Measurements from ENCODE around the gene GOLGA7B.

Gene GOLGA7B

DNA sequence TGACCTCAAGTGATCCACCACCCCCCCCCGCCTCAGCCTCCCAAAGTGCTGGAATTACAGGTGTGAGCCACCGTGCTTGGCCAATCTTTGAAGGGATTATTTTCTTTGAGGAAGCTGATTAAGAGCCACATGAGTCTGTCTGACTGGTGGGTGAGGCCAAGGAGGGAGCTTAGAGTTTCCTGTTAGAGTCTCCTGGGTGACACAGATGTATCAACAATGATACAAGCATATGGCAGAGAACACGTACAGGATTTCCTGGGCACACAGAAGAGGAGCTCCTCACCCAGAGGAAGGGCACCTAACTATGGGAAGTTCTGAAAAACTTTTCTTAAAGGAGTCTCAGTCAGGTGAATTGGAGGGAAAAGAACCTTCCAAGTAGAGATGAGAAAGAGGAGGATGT lies 69.4 kb downstream of the GOLGA7B start:
- no peak for DNase-seq (ENCODE audit: low spot score)

DNA sequence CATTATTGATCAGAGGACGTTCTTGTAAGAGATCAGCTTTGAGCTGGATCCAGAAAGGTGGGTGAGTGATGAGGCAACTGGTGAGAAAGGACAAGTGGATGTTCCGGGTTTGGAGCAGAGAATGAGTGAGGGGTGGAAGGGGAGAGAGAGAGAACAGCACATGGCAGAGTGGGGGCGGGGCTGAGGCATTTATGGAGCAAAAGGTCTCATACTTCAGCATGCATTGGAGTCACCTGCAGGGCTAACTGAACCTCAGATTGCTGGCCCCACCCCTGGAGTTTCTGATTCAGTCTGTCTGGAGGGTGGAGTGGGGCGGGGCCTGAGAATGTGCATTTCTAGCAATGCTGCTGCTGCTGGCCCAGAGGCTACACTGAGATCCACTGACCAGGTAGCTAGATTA lies 71.2 kb downstream of the GOLGA7B start:
- DNase-seq (ENCODE audit: low spot score): no peak
